Heart left ventricle (tissue), 13 donors: ENCODE data around the gene UST.
"Not testable (repeated sequence)": the region's sequence is repeated elsewhere in the genome, so short reads cannot be mapped to it uniquely, and the experiment has no call there.

Experiments used
- POLR2A ChIP-seq, 2 donors: fragments of 450-650 bp; IDR thresholded peaks; one replicate each; pipeline ENCODE4 v1.6.1; 2017; ENCODE audit warnings: antibody characterized with exemption in 2 of 2, mild to moderate bottlenecking in 2 of 2, moderate library complexity in 2 of 2
- TF ChIP-seq, protein P1 (sequence below), 12 donors: fragments of 200-600 bp; sonication (generic) in 4 of 12; IDR thresholded peaks; one replicate each; pipeline versions ENCODE4 v1.5.0 to v1.8.0; 2018 to 2022; ENCODE audit warnings: antibody characterized with exemption in 12 of 12, mild to moderate bottlenecking in 5 of 12
- donor health status: ischemic (EF 13 %, LVEDD 7.1; RV severe dilation, severe dysfunction).
- donor health status: DM: no; HTN: yes; CAD: no.
- donor health status: DM: no; HTN: no; CAD: no.
- donor health status: ischemic (EF 25% LVEDD 6.9; RV normal size, moderate dysfunction).
- donor health status: ischemic (EF 25% LVEDD 5.7; RV mildly dilated, moderate dysfunction).
- donor health status: ischemic (EF 35%, LVEDD 5.7; RV mildly dilated, moderate dysfunction).
- donor health status: nonischemic (EF 11% LVEDD 7.7; RV severe dilation, severe dysfunction).
- donor health status: DM: yes; HTN: yes; CAD: no.
- donor health status: PGD.
- donor health status: ischemic (EF 29% LVEDD 5.4; RV normal size, mild dysfunction).
- donor health status: nonischemic (EF 23%, LVEDD 6.1; RV moderate dilation, normal function).

DNA sequence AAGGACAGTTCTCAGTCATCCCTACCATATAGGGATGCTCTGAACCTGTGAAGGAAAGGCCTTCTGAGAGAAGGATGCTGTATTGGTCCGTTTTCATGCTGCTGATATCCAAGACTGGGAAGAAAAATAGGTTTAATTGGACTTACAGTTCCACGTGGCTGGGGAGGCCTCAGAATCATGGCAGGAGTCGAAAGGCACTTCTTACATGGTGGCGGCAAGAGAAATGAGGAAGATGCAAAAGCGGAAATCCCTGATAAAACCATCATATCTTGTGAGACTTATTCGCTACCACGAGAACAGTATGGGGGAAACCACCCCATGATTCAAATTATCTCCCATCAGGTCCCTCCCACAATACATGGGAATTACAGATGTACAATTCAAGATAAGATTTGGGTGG, 209.3 kb downstream of the UST start:
- TF ChIP-seq, protein P1, sequence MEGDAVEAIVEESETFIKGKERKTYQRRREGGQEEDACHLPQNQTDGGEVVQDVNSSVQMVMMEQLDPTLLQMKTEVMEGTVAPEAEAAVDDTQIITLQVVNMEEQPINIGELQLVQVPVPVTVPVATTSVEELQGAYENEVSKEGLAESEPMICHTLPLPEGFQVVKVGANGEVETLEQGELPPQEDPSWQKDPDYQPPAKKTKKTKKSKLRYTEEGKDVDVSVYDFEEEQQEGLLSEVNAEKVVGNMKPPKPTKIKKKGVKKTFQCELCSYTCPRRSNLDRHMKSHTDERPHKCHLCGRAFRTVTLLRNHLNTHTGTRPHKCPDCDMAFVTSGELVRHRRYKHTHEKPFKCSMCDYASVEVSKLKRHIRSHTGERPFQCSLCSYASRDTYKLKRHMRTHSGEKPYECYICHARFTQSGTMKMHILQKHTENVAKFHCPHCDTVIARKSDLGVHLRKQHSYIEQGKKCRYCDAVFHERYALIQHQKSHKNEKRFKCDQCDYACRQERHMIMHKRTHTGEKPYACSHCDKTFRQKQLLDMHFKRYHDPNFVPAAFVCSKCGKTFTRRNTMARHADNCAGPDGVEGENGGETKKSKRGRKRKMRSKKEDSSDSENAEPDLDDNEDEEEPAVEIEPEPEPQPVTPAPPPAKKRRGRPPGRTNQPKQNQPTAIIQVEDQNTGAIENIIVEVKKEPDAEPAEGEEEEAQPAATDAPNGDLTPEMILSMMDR (IDR thresholded peaks at IDR 0.05): not testable (repeated sequence)
- not testable (repeated sequence) for TF ChIP-seq POLR2A (IDR thresholded peaks at IDR 0.05)
